WTC11 (cell line): ENCODE data around the gene RANBP17. TPM values are rescaled to one million over a fixed set of nuclear protein-coding genes. Genes with fewer than 3 reads are reported as not detected.

Source experiments
- ATAC-seq: fragments of 200-7000 bp; cut with Tn5 transposase; 2 replicates; pipeline ENCODE4 v1.10.0; 2021; ENCODE audit warnings: mild to moderate bottlenecking, moderate library complexity
- CTCF ChIA-PET: fragments of 300-600 bp; sonication (Branson Sonifier 250); formaldehyde crosslinking; loops from one replicate; lab custom pipeline; 2021; ENCODE audit warnings: antibody characterized with exemption; lab: Charles Lee
- POLR2A ChIA-PET: fragments of 350-600 bp; sonication (Branson Sonifier 250); formaldehyde crosslinking; loops from one replicate; lab custom pipeline; 2021; ENCODE audit warnings: antibody characterized with exemption; lab: Charles Lee
- DNase-seq: peaks from one replicate; pipeline ENCODE4 v3.0.0; 2021; ENCODE audit warnings: low spot score
- H3K27ac Mint-ChIP-seq: 2 replicates; pipeline ENCODE4 v1.8.0; 2021; ENCODE audit warnings: mixed read lengths
- H3K27me3 Mint-ChIP-seq: 2 replicates; pipeline ENCODE4 v1.8.0; 2021; ENCODE audit warnings: low read depth, mild to moderate bottlenecking, moderate library complexity, mixed read lengths
- H3K36me3 Mint-ChIP-seq: 2 replicates; pipeline ENCODE4 v1.8.0; 2021; ENCODE audit warnings: mixed read lengths
- H3K4me1 Mint-ChIP-seq: 2 replicates; pipeline ENCODE4 v1.8.0; 2022; ENCODE audit warnings: mixed read lengths
- H3K4me3 Mint-ChIP-seq: 2 replicates; pipeline ENCODE4 v1.8.0; 2021; ENCODE audit warnings: mild to moderate bottlenecking, moderate library complexity, mixed read lengths
- H3K9me3 Mint-ChIP-seq: 2 replicates; pipeline ENCODE4 v1.8.0; 2021; ENCODE audit warnings: mixed read lengths
- ATF1 ChIP-seq: sonication (generic); formaldehyde crosslinking; IDR thresholded peaks from 2 replicates; pipeline ENCODE4 v1.8.1; 2023; ENCODE audit warnings: mild to moderate bottlenecking, moderate library complexity, missing genetic modification reagents
- ELF4 ChIP-seq: sonication (generic); formaldehyde crosslinking; IDR thresholded peaks from 2 replicates; pipeline ENCODE4 v1.8.1; 2022; ENCODE audit warnings: low read depth, mild to moderate bottlenecking, moderate library complexity, missing genetic modification reagents
- EMX1 ChIP-seq: fragments of 250-450 bp; sonication (Bioruptor Pico); IDR thresholded peaks from 2 replicates; pipeline ENCODE4 v1.8.0; 2021; ENCODE audit warnings: mild to moderate bottlenecking
- GABPB1 ChIP-seq: sonication (generic); formaldehyde crosslinking; IDR thresholded peaks from 2 replicates; pipeline ENCODE4 v1.8.1; 2023; ENCODE audit warnings: mild to moderate bottlenecking, missing genetic modification reagents
- GTF2I ChIP-seq: fragments of 250-450 bp; sonication (Bioruptor Pico); conservative IDR thresholded peaks from 2 replicates; pipeline ENCODE4 v1.4.0; 2021; ENCODE audit warnings: mild to moderate bottlenecking
- JUN ChIP-seq: sonication (generic); formaldehyde crosslinking; IDR thresholded peaks from 2 replicates; pipeline ENCODE4 v1.8.0; 2023; ENCODE audit warnings: mild to moderate bottlenecking, missing genetic modification reagents
- KAT7 ChIP-seq: sonication (generic); formaldehyde crosslinking; IDR thresholded peaks from 2 replicates; pipeline ENCODE4 v1.8.1; 2023; ENCODE audit warnings: missing genetic modification reagents, mild to moderate bottlenecking, borderline replicate concordance
- RELA ChIP-seq: sonication (generic); formaldehyde crosslinking; IDR thresholded peaks from 2 replicates; pipeline ENCODE4 v1.8.1; 2022; ENCODE audit warnings: missing genetic modification reagents, mild to moderate bottlenecking, borderline replicate concordance
- SMAD3 ChIP-seq: sonication (generic); formaldehyde crosslinking; IDR thresholded peaks from 2 replicates; pipeline ENCODE4 v1.8.0; 2022; ENCODE audit warnings: missing genetic modification reagents, mild to moderate bottlenecking, borderline replicate concordance
- SMAD4 ChIP-seq: sonication (generic); formaldehyde crosslinking; IDR thresholded peaks from 2 replicates; pipeline ENCODE4 v1.8.0; 2022; ENCODE audit warnings: mild to moderate bottlenecking, missing genetic modification reagents
- SOX15 ChIP-seq: fragments of 250-450 bp; sonication (Bioruptor Pico); IDR thresholded peaks from 2 replicates; pipeline ENCODE4 v1.9.0; 2021; ENCODE audit warnings: mild to moderate bottlenecking
- TP53 ChIP-seq: sonication (generic); formaldehyde crosslinking; IDR thresholded peaks from 2 replicates; pipeline ENCODE4 v1.8.1; 2023; ENCODE audit warnings: mild to moderate bottlenecking, missing genetic modification reagents
- ZNF263 ChIP-seq: sonication (generic); formaldehyde crosslinking; IDR thresholded peaks from 2 replicates; pipeline ENCODE4 v1.8.1; 2022; ENCODE audit warnings: low read depth, mild to moderate bottlenecking, moderate library complexity, missing genetic modification reagents
- total RNA-seq: library from RNA; stranded (reverse); gene quantifications from 3 replicates; pipeline ENCODE4 v1.2.3, GENCODE V29; 2021
- TF ChIP-seq, protein P1 (sequence below): sonication (generic); formaldehyde crosslinking; IDR thresholded peaks from 2 replicates; pipeline ENCODE4 v1.8.1; 2023; ENCODE audit warnings: mild to moderate bottlenecking, missing genetic modification reagents, moderate library complexity
- TF ChIP-seq, protein P2 (sequence below): sonication (generic); formaldehyde crosslinking; IDR thresholded peaks from 2 replicates; pipeline ENCODE4 v1.8.0; 2023; ENCODE audit warnings: missing genetic modification reagents, mild to moderate bottlenecking, borderline replicate concordance
- TF ChIP-seq, protein P3 (sequence below): sonication (generic); formaldehyde crosslinking; IDR thresholded peaks from 2 replicates; pipeline ENCODE4 v1.8.1; 2022; ENCODE audit warnings: low read depth, mild to moderate bottlenecking, moderate library complexity, missing genetic modification reagents, borderline replicate concordance
- TF ChIP-seq, protein P4 (sequence below): sonication (generic); formaldehyde crosslinking; IDR thresholded peaks from 2 replicates; pipeline ENCODE4 v1.8.1; 2023; ENCODE audit warnings: mild to moderate bottlenecking, missing genetic modification reagents
- TF ChIP-seq, protein P5 (sequence below): sonication (generic); formaldehyde crosslinking; IDR thresholded peaks from 2 replicates; pipeline ENCODE4 v1.8.1; 2022; ENCODE audit warnings: missing genetic modification reagents, borderline replicate concordance
- TF ChIP-seq, protein P6 (sequence below): sonication (generic); formaldehyde crosslinking; IDR thresholded peaks from 2 replicates; pipeline ENCODE4 v1.8.0; 2022; ENCODE audit warnings: mild to moderate bottlenecking, missing genetic modification reagents
- TF ChIP-seq, protein P7 (sequence below): sonication (generic); formaldehyde crosslinking; IDR thresholded peaks from 2 replicates; pipeline ENCODE4 v1.8.1; 2022; ENCODE audit warnings: mild to moderate bottlenecking, moderate library complexity, missing genetic modification reagents
- TF ChIP-seq, protein P8 (sequence below): sonication (generic); formaldehyde crosslinking; conservative IDR thresholded peaks from 2 replicates; pipeline ENCODE4 v1.8.1; 2023; ENCODE audit warnings: mild to moderate bottlenecking, low read depth, missing genetic modification reagents, moderate library complexity

Gene RANBP17
- total RNA-seq, 1 experiment from 2014 or later, result 23.1 TPM

DNA sequence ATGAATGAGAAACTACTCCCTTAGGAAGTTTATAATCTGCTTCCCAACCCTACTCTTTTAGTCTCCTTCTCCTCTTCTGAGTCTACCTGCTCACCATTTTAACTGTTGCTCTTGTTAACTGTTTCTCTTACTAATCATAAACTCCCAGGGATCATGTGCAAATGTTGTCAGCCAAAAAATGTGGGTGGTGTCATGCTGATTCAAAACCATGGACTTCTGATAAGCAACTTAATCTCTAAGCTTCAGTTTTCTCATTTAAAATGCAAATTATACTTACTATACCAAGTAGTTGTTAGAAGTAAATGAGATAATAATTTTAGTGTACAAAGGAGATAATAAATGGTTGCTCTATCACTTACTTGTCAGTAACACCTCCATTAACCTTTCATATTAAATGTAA, 401.4 kb downstream of the RANBP17 start:
- CTCF ChIA-PET, result interaction anchor here (0.6 to 1.8 kb wide), 2 partner anchors 10 to 238 kb away, joined by 3 to 5 read pairs; no protein-coding TSS in a partner anchor
- no peak overlapping the region for H3K27ac Mint-ChIP-seq
- no peak for DNase-seq

DNA sequence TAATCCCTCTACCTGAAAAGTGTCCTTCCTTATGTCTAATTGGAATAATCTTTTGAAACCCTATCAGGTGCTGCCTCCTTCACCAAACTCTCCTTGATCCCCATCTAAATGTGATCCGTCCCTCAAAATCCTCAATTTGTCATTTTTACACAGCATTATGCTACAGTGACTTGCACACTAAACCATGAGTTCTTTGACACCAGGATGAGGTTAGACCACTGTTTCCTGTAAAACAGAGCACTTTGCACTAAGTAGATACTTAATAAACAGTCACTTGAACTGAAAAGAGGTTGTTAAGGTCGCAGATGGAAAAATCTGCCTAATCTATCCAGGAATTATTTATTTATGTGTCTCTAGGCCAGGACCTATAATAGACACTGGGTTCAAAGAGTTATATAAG, 403.0 kb downstream of the RANBP17 start:
- H3K36me3 Mint-ChIP-seq, result no peaks in the 10 kb centered on the region
- no peaks in the 10 kb centered on the region for H3K9me3 Mint-ChIP-seq
- H3K27me3 Mint-ChIP-seq, result no peaks in the 10 kb centered on the region
- TF ChIP-seq, protein P1, sequence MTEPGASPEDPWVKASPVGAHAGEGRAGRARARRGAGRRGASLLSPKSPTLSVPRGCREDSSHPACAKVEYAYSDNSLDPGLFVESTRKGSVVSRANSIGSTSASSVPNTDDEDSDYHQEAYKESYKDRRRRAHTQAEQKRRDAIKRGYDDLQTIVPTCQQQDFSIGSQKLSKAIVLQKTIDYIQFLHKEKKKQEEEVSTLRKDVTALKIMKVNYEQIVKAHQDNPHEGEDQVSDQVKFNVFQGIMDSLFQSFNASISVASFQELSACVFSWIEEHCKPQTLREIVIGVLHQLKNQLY (CRISPR knock-in tag), result no peak
- TF ChIP-seq, protein P2, sequence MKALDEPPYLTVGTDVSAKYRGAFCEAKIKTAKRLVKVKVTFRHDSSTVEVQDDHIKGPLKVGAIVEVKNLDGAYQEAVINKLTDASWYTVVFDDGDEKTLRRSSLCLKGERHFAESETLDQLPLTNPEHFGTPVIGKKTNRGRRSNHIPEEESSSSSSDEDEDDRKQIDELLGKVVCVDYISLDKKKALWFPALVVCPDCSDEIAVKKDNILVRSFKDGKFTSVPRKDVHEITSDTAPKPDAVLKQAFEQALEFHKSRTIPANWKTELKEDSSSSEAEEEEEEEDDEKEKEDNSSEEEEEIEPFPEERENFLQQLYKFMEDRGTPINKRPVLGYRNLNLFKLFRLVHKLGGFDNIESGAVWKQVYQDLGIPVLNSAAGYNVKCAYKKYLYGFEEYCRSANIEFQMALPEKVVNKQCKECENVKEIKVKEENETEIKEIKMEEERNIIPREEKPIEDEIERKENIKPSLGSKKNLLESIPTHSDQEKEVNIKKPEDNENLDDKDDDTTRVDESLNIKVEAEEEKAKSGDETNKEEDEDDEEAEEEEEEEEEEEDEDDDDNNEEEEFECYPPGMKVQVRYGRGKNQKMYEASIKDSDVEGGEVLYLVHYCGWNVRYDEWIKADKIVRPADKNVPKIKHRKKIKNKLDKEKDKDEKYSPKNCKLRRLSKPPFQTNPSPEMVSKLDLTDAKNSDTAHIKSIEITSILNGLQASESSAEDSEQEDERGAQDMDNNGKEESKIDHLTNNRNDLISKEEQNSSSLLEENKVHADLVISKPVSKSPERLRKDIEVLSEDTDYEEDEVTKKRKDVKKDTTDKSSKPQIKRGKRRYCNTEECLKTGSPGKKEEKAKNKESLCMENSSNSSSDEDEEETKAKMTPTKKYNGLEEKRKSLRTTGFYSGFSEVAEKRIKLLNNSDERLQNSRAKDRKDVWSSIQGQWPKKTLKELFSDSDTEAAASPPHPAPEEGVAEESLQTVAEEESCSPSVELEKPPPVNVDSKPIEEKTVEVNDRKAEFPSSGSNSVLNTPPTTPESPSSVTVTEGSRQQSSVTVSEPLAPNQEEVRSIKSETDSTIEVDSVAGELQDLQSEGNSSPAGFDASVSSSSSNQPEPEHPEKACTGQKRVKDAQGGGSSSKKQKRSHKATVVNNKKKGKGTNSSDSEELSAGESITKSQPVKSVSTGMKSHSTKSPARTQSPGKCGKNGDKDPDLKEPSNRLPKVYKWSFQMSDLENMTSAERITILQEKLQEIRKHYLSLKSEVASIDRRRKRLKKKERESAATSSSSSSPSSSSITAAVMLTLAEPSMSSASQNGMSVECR (CRISPR knock-in tag), result no peak
- TF ChIP-seq, protein P3, sequence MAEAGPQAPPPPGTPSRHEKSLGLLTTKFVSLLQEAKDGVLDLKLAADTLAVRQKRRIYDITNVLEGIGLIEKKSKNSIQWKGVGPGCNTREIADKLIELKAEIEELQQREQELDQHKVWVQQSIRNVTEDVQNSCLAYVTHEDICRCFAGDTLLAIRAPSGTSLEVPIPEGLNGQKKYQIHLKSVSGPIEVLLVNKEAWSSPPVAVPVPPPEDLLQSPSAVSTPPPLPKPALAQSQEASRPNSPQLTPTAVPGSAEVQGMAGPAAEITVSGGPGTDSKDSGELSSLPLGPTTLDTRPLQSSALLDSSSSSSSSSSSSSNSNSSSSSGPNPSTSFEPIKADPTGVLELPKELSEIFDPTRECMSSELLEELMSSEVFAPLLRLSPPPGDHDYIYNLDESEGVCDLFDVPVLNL (CRISPR knock-in tag), result no peak
- TF ChIP-seq, protein P4, sequence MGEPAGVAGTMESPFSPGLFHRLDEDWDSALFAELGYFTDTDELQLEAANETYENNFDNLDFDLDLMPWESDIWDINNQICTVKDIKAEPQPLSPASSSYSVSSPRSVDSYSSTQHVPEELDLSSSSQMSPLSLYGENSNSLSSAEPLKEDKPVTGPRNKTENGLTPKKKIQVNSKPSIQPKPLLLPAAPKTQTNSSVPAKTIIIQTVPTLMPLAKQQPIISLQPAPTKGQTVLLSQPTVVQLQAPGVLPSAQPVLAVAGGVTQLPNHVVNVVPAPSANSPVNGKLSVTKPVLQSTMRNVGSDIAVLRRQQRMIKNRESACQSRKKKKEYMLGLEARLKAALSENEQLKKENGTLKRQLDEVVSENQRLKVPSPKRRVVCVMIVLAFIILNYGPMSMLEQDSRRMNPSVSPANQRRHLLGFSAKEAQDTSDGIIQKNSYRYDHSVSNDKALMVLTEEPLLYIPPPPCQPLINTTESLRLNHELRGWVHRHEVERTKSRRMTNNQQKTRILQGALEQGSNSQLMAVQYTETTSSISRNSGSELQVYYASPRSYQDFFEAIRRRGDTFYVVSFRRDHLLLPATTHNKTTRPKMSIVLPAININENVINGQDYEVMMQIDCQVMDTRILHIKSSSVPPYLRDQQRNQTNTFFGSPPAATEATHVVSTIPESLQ (CRISPR knock-in tag), result no peak
- no peak for TF ChIP-seq RELA (CRISPR knock-in tag)
- TF ChIP-seq JUN (CRISPR knock-in tag), result no peak
- TF ChIP-seq, protein P5, sequence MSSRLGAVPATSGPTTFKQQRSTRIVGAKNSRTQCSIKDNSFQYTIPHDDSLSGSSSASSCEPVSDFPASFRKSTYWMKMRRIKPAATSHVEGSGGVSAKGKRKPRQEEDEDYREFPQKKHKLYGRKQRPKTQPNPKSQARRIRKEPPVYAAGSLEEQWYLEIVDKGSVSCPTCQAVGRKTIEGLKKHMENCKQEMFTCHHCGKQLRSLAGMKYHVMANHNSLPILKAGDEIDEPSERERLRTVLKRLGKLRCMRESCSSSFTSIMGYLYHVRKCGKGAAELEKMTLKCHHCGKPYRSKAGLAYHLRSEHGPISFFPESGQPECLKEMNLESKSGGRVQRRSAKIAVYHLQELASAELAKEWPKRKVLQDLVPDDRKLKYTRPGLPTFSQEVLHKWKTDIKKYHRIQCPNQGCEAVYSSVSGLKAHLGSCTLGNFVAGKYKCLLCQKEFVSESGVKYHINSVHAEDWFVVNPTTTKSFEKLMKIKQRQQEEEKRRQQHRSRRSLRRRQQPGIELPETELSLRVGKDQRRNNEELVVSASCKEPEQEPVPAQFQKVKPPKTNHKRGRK (CRISPR knock-in tag), result no peak
- no peak for TF ChIP-seq KAT7 (CRISPR knock-in tag)
- no peak for TF ChIP-seq SMAD4 (CRISPR knock-in tag)
- H3K4me1 Mint-ChIP-seq, result no peaks in the 10 kb centered on the region
- no peak overlapping the region for H3K27ac Mint-ChIP-seq
- ATAC-seq, result no peak
- DNase-seq, result no peak
- ChIA-PET POLR2A (no interaction called here), CTCF (interaction anchor here (1.8 kb wide), 1 partner anchor 8 kb away, joined by 5 read pairs; no protein-coding TSS in a partner anchor)
- H3K4me3 Mint-ChIP-seq, result no peak overlapping the region

More for the DNA sequence above, 401.4 kb downstream of the RANBP17 start:
- Mint-ChIP-seq H3K27me3 (no peaks in the 10 kb centered on the region), H3K4me3 (no peak overlapping the region)
- TF ChIP-seq SMAD3 (CRISPR knock-in tag) (no peak), GABPB1 (CRISPR knock-in tag) (no peak), GTF2I (CRISPR knock-in tag) (no peak), EMX1 (CRISPR knock-in tag) (no peak), TP53 (CRISPR knock-in tag) (no peak), ATF1 (no peak), ELF4 (CRISPR knock-in tag) (no peak), SOX15 (no peak), ZNF263 (no peak)
- TF ChIP-seq, protein P6, sequence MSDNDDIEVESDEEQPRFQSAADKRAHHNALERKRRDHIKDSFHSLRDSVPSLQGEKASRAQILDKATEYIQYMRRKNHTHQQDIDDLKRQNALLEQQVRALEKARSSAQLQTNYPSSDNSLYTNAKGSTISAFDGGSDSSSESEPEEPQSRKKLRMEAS (CRISPR knock-in tag), result no peak
- TF ChIP-seq, protein P7, sequence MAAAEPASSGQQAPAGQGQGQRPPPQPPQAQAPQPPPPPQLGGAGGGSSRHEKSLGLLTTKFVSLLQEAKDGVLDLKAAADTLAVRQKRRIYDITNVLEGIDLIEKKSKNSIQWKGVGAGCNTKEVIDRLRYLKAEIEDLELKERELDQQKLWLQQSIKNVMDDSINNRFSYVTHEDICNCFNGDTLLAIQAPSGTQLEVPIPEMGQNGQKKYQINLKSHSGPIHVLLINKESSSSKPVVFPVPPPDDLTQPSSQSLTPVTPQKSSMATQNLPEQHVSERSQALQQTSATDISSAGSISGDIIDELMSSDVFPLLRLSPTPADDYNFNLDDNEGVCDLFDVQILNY (CRISPR knock-in tag), result no peak
- TF ChIP-seq, protein P8, sequence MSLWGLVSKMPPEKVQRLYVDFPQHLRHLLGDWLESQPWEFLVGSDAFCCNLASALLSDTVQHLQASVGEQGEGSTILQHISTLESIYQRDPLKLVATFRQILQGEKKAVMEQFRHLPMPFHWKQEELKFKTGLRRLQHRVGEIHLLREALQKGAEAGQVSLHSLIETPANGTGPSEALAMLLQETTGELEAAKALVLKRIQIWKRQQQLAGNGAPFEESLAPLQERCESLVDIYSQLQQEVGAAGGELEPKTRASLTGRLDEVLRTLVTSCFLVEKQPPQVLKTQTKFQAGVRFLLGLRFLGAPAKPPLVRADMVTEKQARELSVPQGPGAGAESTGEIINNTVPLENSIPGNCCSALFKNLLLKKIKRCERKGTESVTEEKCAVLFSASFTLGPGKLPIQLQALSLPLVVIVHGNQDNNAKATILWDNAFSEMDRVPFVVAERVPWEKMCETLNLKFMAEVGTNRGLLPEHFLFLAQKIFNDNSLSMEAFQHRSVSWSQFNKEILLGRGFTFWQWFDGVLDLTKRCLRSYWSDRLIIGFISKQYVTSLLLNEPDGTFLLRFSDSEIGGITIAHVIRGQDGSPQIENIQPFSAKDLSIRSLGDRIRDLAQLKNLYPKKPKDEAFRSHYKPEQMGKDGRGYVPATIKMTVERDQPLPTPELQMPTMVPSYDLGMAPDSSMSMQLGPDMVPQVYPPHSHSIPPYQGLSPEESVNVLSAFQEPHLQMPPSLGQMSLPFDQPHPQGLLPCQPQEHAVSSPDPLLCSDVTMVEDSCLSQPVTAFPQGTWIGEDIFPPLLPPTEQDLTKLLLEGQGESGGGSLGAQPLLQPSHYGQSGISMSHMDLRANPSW (CRISPR knock-in tag), result no peak
- TF ChIP-seq, all 79 proteins: peak for 0
- no peak for ATAC-seq
- POLR2A ChIA-PET, result no interaction called here
- H3K36me3 Mint-ChIP-seq, result no peaks in the 10 kb centered on the region
- no peaks in the 10 kb centered on the region for H3K4me1 Mint-ChIP-seq
- H3K9me3 Mint-ChIP-seq, result no peaks in the 10 kb centered on the region
